ENCODE results near the gene TMEM80. TPM values are rescaled to one million over a fixed set of nuclear protein-coding genes. Genes with fewer than 3 reads are reported as not detected.

The TMEM80 gene
- total and polyA plus RNA-seq, 9 of the 15 experiments (the other 6 are each of a cell fraction or from before 2014, with no cell fraction given), result 5.1 to 30.1 (median 12.4) TPM

DNA sequence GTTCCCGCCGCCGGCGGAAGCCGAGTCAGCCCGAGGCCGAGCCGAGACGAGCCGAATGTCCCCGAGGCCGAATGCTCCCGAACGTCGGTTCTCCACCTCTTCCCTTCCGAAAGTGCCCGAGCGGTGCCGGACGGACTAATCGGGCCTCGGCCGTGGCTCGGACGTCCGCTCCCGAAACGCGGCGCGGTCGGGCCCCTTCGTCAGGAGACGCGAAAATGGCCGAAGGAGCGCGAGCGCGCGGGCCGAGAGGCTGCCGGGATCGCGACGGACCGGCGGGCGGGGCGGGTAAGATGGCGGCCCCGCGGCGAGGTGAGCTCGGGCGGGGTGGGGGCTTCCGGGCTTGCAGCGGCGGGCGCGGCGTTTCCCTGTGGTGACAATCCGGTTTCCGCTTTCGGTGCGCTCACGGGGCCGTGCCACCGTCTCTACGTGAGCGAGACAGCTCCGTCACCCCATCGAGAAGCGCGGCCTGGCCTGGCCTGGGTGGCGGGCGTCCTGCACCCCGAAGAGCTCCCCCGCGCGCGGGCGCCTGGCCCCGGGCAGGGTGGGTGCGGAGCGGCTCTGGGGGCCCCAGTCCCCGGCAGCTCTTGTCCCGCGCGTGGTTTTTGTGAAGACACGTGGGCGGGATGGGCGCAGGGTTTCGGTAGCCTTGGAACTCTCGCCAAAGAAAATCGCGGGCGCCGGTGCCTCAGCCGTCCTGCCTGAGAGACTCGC, at the start of gene TMEM80 (continued):
- TF ChIP-seq RBM34 (IDR thresholded peaks at IDR 0.05; ENCODE audit: borderline replicate concordance, insufficient read depth, low read length) (no peak), RFX5 (IDR thresholded peaks at IDR 0.05; ENCODE audit: low read depth, low read length) (no peak), KLF6 (CRISPR knock-in tag; IDR thresholded peaks at IDR 0.05; ENCODE audit: borderline replicate concordance) (no peak), ZBTB17 (CRISPR knock-in tag; IDR thresholded peaks at IDR 0.05) (no peak; the same call in 1 of the 2 replicates), ZNF224 (CRISPR knock-in tag; IDR thresholded peaks at IDR 0.05) (no peak), MAFK (IDR thresholded peaks at IDR 0.05; ENCODE audit: low read length) (no peak), NEUROD1 (IDR thresholded peaks at IDR 0.05; ENCODE audit: borderline replicate concordance, low read depth, low read length, partially characterized antibody) (peak; percentile 46), ZNF197 (CRISPR knock-in tag; IDR thresholded peaks at IDR 0.05; ENCODE audit: low read depth) (no peak), ZFX (CRISPR knock-in tag; IDR thresholded peaks at IDR 0.05) (peak; percentile 96), FOXP1 (CRISPR knock-in tag; IDR thresholded peaks at IDR 0.05) (0 out of 2 replicates have a peak, but pooled peaks have one; percentile 9), ZFP36 (IDR thresholded peaks at IDR 0.05; ENCODE audit: low read depth, low read length, partially characterized antibody) (no peak), ZNF695 (CRISPR knock-in tag; IDR thresholded peaks at IDR 0.05) (no peak), HCFC1 (IDR thresholded peaks at IDR 0.05; ENCODE audit: low read depth, low read length) (peak; percentile 56), TARDBP (IDR thresholded peaks at IDR 0.05) (0 out of 2 replicates have a peak, but pooled peaks have one; percentile 23), HLTF (IDR thresholded peaks at IDR 0.05) (no peak), CREB1 (IDR thresholded peaks at IDR 0.05) (peak; percentile 53), CREB1 (CRISPR knock-in tag; IDR thresholded peaks at IDR 0.05) (no peak), SMAD3 (CRISPR knock-in tag; conservative IDR thresholded peaks at IDR 0.05) (no peak)
- TF ChIP-seq, protein P1, sequence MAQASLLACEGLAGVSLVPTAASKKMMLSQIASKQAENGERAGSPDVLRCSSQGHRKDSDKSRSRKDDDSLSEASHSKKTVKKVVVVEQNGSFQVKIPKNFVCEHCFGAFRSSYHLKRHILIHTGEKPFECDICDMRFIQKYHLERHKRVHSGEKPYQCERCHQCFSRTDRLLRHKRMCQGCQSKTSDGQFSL (CRISPR knock-in tag; IDR thresholded peaks at IDR 0.05), result no peak
- TF ChIP-seq, protein P1 (tag; IDR thresholded peaks at IDR 0.05), result no peak
- TF ChIP-seq, protein P2, sequence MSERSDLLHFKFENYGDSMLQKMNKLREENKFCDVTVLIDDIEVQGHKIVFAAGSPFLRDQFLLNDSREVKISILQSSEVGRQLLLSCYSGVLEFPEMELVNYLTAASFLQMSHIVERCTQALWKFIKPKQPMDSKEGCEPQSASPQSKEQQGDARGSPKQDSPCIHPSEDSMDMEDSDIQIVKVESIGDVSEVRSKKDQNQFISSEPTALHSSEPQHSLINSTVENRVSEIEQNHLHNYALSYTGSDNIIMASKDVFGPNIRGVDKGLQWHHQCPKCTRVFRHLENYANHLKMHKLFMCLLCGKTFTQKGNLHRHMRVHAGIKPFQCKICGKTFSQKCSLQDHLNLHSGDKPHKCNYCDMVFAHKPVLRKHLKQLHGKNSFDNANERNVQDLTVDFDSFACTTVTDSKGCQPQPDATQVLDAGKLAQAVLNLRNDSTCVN (CRISPR knock-in tag; IDR thresholded peaks at IDR 0.05), result no peak
- TF ChIP-seq, protein P3, sequence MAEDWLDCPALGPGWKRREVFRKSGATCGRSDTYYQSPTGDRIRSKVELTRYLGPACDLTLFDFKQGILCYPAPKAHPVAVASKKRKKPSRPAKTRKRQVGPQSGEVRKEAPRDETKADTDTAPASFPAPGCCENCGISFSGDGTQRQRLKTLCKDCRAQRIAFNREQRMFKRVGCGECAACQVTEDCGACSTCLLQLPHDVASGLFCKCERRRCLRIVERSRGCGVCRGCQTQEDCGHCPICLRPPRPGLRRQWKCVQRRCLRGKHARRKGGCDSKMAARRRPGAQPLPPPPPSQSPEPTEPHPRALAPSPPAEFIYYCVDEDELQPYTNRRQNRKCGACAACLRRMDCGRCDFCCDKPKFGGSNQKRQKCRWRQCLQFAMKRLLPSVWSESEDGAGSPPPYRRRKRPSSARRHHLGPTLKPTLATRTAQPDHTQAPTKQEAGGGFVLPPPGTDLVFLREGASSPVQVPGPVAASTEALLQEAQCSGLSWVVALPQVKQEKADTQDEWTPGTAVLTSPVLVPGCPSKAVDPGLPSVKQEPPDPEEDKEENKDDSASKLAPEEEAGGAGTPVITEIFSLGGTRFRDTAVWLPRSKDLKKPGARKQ (CRISPR knock-in tag; IDR thresholded peaks at IDR 0.05), result no peak
- TF ChIP-seq, protein P4, sequence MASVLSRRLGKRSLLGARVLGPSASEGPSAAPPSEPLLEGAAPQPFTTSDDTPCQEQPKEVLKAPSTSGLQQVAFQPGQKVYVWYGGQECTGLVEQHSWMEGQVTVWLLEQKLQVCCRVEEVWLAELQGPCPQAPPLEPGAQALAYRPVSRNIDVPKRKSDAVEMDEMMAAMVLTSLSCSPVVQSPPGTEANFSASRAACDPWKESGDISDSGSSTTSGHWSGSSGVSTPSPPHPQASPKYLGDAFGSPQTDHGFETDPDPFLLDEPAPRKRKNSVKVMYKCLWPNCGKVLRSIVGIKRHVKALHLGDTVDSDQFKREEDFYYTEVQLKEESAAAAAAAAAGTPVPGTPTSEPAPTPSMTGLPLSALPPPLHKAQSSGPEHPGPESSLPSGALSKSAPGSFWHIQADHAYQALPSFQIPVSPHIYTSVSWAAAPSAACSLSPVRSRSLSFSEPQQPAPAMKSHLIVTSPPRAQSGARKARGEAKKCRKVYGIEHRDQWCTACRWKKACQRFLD (CRISPR knock-in tag; IDR thresholded peaks at IDR 0.05), result no peak
